ENCODE results near the gene SLC26A1.

The SLC26A1 gene

DNA sequence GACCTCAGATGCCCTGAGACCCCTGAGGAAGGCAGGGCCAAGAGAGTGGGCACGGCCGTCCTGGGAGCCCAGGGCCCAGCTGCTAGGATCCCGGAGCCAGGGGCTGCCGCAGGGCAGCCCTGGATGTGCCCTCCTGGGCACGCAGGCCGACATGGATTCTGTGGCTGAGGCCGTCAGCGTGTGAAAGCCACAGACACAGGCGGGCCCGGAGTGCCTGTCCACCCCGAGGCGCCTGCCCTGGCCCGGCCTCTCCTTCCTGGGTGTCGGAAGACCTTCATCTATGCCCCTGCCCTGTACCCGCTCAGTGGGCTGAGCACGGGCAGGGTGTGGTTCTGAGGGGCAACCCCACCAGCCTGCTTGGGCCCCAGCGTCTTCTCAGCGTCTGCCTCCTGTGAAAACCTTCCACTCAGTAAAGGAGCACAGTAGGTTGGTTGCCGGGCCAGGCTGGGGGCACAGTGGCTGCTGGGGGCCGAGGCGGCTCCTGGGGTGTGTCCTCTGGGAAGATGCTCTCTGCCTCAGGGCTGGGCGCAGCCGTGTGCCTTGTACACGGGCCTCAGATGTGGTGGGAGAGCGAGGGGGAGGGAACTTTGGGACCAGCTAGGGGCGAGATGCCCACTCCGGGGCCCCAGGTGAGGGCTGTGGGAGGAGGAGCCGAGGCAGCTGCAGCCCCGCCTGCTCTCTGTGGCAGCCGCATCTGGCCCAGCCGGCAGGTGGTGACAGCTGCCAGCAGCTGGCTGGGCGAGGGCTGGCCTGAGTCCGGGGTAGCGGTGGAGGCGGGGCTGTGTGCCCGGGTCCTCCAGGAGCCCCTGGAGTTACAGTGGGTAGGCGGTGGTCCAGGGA, 39.0 kb upstream of the SLC26A1 start:
- TF ChIP-seq SIN3A (IDR thresholded peaks at IDR 0.05; ENCODE audit: borderline replicate concordance, insufficient read depth, low read length) (no peak), TAF1 (IDR thresholded peaks at IDR 0.05; ENCODE audit: borderline replicate concordance, insufficient read depth, low read length) (no peak), FOXP2 (optimal IDR thresholded peaks at IDR 0.05; ENCODE audit: borderline replicate concordance, extremely low read depth, extremely low read length, insufficient read depth) (no peak), POLR2AphosphoS5 (IDR thresholded peaks at IDR 0.05; ENCODE audit: low read depth, low read length) (no peak)
- TF ChIP-seq, protein P1, sequence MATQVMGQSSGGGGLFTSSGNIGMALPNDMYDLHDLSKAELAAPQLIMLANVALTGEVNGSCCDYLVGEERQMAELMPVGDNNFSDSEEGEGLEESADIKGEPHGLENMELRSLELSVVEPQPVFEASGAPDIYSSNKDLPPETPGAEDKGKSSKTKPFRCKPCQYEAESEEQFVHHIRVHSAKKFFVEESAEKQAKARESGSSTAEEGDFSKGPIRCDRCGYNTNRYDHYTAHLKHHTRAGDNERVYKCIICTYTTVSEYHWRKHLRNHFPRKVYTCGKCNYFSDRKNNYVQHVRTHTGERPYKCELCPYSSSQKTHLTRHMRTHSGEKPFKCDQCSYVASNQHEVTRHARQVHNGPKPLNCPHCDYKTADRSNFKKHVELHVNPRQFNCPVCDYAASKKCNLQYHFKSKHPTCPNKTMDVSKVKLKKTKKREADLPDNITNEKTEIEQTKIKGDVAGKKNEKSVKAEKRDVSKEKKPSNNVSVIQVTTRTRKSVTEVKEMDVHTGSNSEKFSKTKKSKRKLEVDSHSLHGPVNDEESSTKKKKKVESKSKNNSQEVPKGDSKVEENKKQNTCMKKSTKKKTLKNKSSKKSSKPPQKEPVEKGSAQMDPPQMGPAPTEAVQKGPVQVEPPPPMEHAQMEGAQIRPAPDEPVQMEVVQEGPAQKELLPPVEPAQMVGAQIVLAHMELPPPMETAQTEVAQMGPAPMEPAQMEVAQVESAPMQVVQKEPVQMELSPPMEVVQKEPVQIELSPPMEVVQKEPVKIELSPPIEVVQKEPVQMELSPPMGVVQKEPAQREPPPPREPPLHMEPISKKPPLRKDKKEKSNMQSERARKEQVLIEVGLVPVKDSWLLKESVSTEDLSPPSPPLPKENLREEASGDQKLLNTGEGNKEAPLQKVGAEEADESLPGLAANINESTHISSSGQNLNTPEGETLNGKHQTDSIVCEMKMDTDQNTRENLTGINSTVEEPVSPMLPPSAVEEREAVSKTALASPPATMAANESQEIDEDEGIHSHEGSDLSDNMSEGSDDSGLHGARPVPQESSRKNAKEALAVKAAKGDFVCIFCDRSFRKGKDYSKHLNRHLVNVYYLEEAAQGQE (IDR thresholded peaks at IDR 0.05; ENCODE audit: insufficient read depth in 1 of 2, low read depth in 2 of 2, low read length in 2 of 2), result no peak

GRCh38 chr4:1031346-1031745, 38.1 kb upstream of the SLC26A1 start:
- TF ChIP-seq FOXP2 (optimal IDR thresholded peaks at IDR 0.05; ENCODE audit: borderline replicate concordance, extremely low read depth, extremely low read length, insufficient read depth) (no peak), POLR2AphosphoS5 (IDR thresholded peaks at IDR 0.05; ENCODE audit: low read depth, low read length) (no peak), SIN3A (IDR thresholded peaks at IDR 0.05; ENCODE audit: borderline replicate concordance, insufficient read depth, low read length) (no peak), TAF1 (IDR thresholded peaks at IDR 0.05; ENCODE audit: borderline replicate concordance, insufficient read depth, low read length) (no peak)
- TF ChIP-seq, protein P1 (IDR thresholded peaks at IDR 0.05; ENCODE audit: insufficient read depth in 1 of 2, low read depth in 2 of 2, low read length in 2 of 2), result no peak

- TF ChIP-seq SIN3A (IDR thresholded peaks at IDR 0.05; ENCODE audit: borderline replicate concordance, insufficient read depth, low read length), result no peak
- TF ChIP-seq, protein P1 (IDR thresholded peaks at IDR 0.05; ENCODE audit: insufficient read depth in 1 of 2, low read depth in 2 of 2, low read length in 2 of 2), result no peak
These were observed 37.4 kb upstream of the SLC26A1 start for GRCh38 chr4:1030559-1030958.

GRCh38 chr4:1030031-1030430, 36.8 kb upstream of the SLC26A1 start:
- TF ChIP-seq POLR2AphosphoS5 (IDR thresholded peaks at IDR 0.05; ENCODE audit: low read depth, low read length) (no peak), TAF1 (IDR thresholded peaks at IDR 0.05; ENCODE audit: borderline replicate concordance, insufficient read depth, low read length) (no peak), FOXP2 (optimal IDR thresholded peaks at IDR 0.05; ENCODE audit: borderline replicate concordance, extremely low read depth, extremely low read length, insufficient read depth) (no peak), SIN3A (IDR thresholded peaks at IDR 0.05; ENCODE audit: borderline replicate concordance, insufficient read depth, low read length) (no peak)
- TF ChIP-seq, protein P1 (IDR thresholded peaks at IDR 0.05; ENCODE audit: insufficient read depth in 1 of 2, low read depth in 2 of 2, low read length in 2 of 2), result no peak

Data from PFSK-1 (cell line).